Left hindlimb (tissue), 1 donor: ENCODE results near the gene VAMP5.

Experiments
- DNase-seq: peaks from one replicate; pipeline ENCODE4 v3.0.0-alpha.2; 2018

The VAMP5 gene

DNA sequence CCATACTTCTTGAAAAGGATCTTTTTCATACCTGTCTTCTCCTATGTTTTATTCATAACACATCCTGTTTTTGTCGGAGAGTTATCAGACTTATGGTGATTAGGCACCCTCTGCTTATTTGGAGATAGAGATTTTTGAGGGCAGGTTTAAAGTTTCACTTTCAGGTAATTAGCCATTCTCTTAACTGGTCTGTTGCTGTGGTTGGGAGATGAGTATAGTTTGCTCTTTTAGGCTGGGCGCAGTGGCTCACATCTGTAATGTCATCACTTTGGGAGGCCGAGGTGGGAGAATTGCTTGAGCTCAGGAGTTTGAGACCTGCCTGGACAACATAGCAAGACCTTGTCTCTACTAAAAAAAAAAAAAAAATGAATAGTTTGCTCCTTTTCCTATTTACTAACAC, 58.5 kb downstream of the VAMP5 start:
- no peak for DNase-seq
